Measurements from ENCODE around the gene AR.
"Not testable (repeated sequence)": the region's sequence is repeated elsewhere in the genome, so short reads cannot be mapped to it uniquely, and the experiment has no call there.

Gene AR

DNA sequence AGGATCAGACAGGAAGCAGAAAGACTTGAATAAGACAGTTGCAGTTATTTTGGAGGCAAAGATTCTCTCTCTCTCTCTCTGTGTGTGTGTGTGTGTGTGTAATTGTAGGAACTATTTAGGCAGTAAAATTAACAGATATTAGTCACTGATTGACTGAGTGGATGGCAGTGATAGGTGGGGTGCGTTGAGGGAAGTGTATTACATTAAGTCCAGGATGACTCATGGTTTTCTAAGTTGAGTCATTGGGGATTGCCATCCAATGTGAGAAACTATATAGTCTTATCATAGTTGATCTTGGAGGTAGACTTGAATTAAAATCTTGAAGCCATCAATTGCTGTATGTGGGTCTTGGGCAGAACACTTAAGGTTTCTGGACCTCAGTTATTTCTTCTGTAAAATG is 75.4 kb downstream of the AR start:
- CTCF ChIA-PET, result no interaction called here
- TF ChIP-seq, protein P1, sequence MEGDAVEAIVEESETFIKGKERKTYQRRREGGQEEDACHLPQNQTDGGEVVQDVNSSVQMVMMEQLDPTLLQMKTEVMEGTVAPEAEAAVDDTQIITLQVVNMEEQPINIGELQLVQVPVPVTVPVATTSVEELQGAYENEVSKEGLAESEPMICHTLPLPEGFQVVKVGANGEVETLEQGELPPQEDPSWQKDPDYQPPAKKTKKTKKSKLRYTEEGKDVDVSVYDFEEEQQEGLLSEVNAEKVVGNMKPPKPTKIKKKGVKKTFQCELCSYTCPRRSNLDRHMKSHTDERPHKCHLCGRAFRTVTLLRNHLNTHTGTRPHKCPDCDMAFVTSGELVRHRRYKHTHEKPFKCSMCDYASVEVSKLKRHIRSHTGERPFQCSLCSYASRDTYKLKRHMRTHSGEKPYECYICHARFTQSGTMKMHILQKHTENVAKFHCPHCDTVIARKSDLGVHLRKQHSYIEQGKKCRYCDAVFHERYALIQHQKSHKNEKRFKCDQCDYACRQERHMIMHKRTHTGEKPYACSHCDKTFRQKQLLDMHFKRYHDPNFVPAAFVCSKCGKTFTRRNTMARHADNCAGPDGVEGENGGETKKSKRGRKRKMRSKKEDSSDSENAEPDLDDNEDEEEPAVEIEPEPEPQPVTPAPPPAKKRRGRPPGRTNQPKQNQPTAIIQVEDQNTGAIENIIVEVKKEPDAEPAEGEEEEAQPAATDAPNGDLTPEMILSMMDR (IDR thresholded peaks at IDR 0.05; ENCODE audit: control extremely low read depth, extremely low read depth, low read depth, missing control alignments), result no peak
- no peak for DNase-seq (ENCODE audit: extremely low spot score)
- POLR2A ChIA-PET, result no interaction called here

GRCh38 chrX:67622053-67622585 is 78.3 kb downstream of the AR start:
- POLR2A ChIA-PET, result no interaction called here
- no peak for DNase-seq (ENCODE audit: extremely low spot score)
- TF ChIP-seq, protein P1 (IDR thresholded peaks at IDR 0.05; ENCODE audit: control extremely low read depth, extremely low read depth, low read depth, missing control alignments), result no peak
- CTCF ChIA-PET, result no interaction called here

DNA sequence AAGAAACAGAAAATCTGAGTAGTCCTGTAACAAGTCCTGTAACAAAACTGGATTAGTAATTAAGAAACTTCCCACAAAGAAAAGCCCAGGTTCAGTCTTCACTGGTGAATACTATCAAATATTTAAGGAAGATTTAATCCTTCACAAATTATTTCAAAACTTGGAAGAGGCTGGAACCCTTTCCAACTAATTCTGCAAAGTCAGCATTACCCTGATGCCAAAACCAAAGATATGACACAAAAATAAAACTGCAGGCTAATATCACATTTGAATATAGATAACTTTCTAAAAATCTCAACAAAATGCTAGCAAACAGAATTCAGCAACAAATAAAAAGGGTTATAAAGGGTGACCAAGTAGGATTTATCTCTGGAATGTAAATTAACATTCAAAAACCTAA is 80.5 kb downstream of the AR start:
- CTCF ChIA-PET, result no interaction called here
- no peak for DNase-seq (ENCODE audit: extremely low spot score)
- TF ChIP-seq, protein P1 (IDR thresholded peaks at IDR 0.05; ENCODE audit: control extremely low read depth, extremely low read depth, low read depth, missing control alignments), result no peak
- POLR2A ChIA-PET, result no interaction called here

GRCh38 chrX:67635424-67635823 is 91.6 kb downstream of the AR start:
- DNase-seq (ENCODE audit: extremely low spot score), result no peak
- CTCF ChIA-PET, result no interaction called here
- TF ChIP-seq, protein P1 (IDR thresholded peaks at IDR 0.05; ENCODE audit: control extremely low read depth, extremely low read depth, low read depth, missing control alignments), result no peak
- POLR2A ChIA-PET, result no interaction called here

GRCh38 chrX:67636532-67636931 is 92.7 kb downstream of the AR start:
- ChIA-PET POLR2A (no interaction called here), CTCF (no interaction called here)
- no peak for DNase-seq (ENCODE audit: extremely low spot score)
- TF ChIP-seq, protein P1 (IDR thresholded peaks at IDR 0.05; ENCODE audit: control extremely low read depth, extremely low read depth, low read depth, missing control alignments), result no peak

DNA sequence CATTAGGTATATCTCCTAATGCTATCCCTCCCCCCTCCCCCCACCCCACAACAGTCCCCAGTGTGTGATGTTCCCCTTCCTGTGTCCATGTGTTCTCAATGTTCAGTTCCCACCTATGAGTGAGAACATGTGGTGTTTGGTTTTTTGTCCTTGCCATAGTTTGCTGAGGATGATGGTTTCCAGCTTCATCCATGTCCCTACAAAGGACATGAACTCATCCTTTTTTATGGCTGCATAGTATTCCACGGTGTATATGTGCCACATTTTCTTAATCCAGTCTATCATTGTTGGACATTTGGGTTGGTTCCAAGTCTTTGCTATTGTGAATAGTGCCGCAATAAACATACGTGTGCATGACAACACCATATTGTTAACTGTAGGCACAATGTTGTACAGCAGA is 93.5 kb downstream of the AR start:
- POLR2A ChIA-PET; CTCF ChIA-PET; DNase-seq (ENCODE audit: extremely low spot score): not testable (repeated sequence)

DNA sequence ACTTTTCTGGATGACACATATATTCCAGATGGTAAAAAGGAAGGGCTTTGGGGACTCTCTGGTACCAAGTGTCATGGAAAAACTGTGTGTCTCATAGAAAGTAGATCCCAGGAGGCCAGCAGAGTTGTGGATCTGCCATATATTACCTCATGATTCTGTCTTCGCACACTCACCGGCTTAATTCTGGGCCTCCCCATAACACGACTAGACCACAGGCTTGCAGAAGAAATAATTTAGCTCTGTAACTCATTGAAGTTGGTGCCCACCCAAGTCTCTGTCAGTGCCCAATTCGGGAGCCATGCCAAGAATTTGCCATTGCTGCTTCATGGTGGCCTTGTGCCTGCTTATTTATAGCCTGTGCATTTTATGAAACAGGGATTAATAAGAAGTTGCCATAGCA is 104.5 kb downstream of the AR start:
- TF ChIP-seq, protein P1 (IDR thresholded peaks at IDR 0.05; ENCODE audit: control extremely low read depth, extremely low read depth, low read depth, missing control alignments), result no peak
- ChIA-PET CTCF (no interaction called here), POLR2A (no interaction called here)
- DNase-seq (ENCODE audit: extremely low spot score), result no peak

Measured in GM10248 (cell line).